Kidney (tissue), 14 donors: Measurements from ENCODE around the gene PADI3. TPM values are rescaled to one million over a fixed set of nuclear protein-coding genes. Genes with fewer than 3 reads are reported as not detected.

Experiments
- DNase-seq, 5 donors: peaks; one replicate each; pipeline ENCODE4 v3.0.0-alpha.2; 2013 to 2020
- FAIRE-seq: peaks from 2 replicates; lab custom pipeline; 2012; peaks lifted over from hg19 to GRCh38; lab: Jason Lieb, UNC
- H3K27ac ChIP-seq, 2 donors: one replicate each; pipeline ENCODE4 v1.7.0; 2013; ENCODE audit warnings: low read depth in 2 of 2, low read length in 2 of 2, inconsistent platforms in 1 of 2
- H3K27me3 ChIP-seq: one replicate; pipeline ENCODE4 v1.7.1; 2013; ENCODE audit warnings: low read length, inconsistent platforms; ENCODE audit not compliant: control insufficient read depth, insufficient read depth
- H3K36me3 ChIP-seq, 3 donors: one replicate each; pipeline versions ENCODE4 v1.7.0 to v1.7.1; 2013; ENCODE audit warnings: low read length in 3 of 3, control low read depth in 1 of 3, inconsistent platforms in 1 of 3; ENCODE audit not compliant: insufficient read depth in 3 of 3, control insufficient read depth in 2 of 3
- H3K4me1 ChIP-seq, 3 donors: one replicate each; pipeline versions ENCODE4 v1.7.0 to v1.7.1; 2013; ENCODE audit warnings: low read length in 3 of 3, inconsistent platforms in 1 of 3, low read depth in 1 of 3; ENCODE audit not compliant: control insufficient read depth in 2 of 3, insufficient read depth in 2 of 3
- H3K4me3 ChIP-seq, 3 donors: one replicate each; pipeline versions ENCODE4 v1.7.0 to v1.8.1; 2013; ENCODE audit warnings: low read length in 3 of 3, control low read depth in 1 of 3, inconsistent platforms in 1 of 3
- H3K9ac ChIP-seq, 3 donors: one replicate each; pipeline versions ENCODE4 v1.7.0 to v1.7.1; 2013; ENCODE audit warnings: low read length in 3 of 3, control low read depth in 1 of 3, inconsistent platforms in 1 of 3
- H3K9me3 ChIP-seq, 3 donors: one replicate each; pipeline versions ENCODE4 v1.7.0 to v1.7.1; 2013; ENCODE audit warnings: low read length in 3 of 3, control low read depth in 1 of 3, inconsistent platforms in 1 of 3; ENCODE audit not compliant: control insufficient read depth in 2 of 3, insufficient read depth in 1 of 3
- CTCF ChIP-seq: IDR thresholded peaks from 3 replicates; pipeline ENCODE4 v1.5.1; 2012; ENCODE audit warnings: mild to moderate bottlenecking, moderate library complexity, borderline replicate concordance; ENCODE audit not compliant: insufficient read depth; ENCODE audit errors: extremely low read depth
- intact Hi-C: fragments of 100-400 bp; cut with DNase I; formaldehyde crosslinking; loops from one replicate; pipeline ENCODE4 v1.11.1; 2022
- polyA plus RNA-seq: library from polyadenylated mRNA; stranded (reverse); fragments of 350-450 nt; fragmentation: Illumina TruSeq; extraction: RNeasy Lipid Tissue Mini Kit (QIAGEN cat#74804); gene quantifications from one replicate; pipeline ENCODE4 v1.2.3, GENCODE V29; 2014; ENCODE audit warnings: low read depth, low replicate concordance; ENCODE audit not compliant: insufficient read depth
- total RNA-seq: library from RNA; stranded (reverse); fragmentation: NEBNext Ultra II Directional; extraction: Animal tissue kit (Norgen Biotek cat#: 25700); gene quantifications from one replicate; pipeline ENCODE4 v1.2.1, GENCODE V29; 2021
- donor health status: control.
- donor health status: control.
- donor health status: control.
- donor health status: control.
- donor health status: control.
- donor health status: DM: yes; HTN: yes; CAD: no.
- donor health status: Normal renal cell carcinoma (clear cell type).

The PADI3 gene
- total and polyA plus RNA-seq, 2 donors from 2014 or later = not detected

DNA sequence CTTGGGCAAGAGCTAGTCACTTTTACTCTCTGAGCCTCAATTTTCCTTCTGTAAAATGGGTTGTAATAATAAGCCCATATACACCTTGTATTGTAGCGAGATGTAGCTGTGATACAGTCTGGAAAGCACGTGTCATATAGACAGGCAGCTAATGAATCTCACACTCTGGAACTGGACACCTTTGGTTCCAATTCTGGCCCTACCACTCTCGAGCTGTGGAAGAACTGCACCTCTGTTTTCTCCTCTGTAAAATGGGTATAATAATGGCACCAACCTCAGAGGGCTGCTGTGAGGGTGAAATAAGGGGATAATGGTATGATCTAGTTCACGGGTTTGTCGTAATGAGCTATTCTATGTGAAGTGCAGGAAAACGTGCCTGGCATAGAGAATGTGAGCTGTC, 58.4 kb downstream of the PADI3 start:
- FAIRE-seq = no peak
- H3K9me3 ChIP-seq = no peaks in the 10 kb centered on the region
- no peak for TF ChIP-seq CTCF
- H3K27me3 ChIP-seq = no peaks in the 10 kb centered on the region
- no peak overlapping the region for H3K9ac ChIP-seq
- no peak overlapping the region for H3K4me3 ChIP-seq
- H3K27ac ChIP-seq = no peak overlapping the region
- intact Hi-C loops = no loop called here
- DNase-seq = no peak
- no peaks in the 10 kb centered on the region for H3K36me3 ChIP-seq
- no peaks in the 10 kb centered on the region for H3K4me1 ChIP-seq

DNA sequence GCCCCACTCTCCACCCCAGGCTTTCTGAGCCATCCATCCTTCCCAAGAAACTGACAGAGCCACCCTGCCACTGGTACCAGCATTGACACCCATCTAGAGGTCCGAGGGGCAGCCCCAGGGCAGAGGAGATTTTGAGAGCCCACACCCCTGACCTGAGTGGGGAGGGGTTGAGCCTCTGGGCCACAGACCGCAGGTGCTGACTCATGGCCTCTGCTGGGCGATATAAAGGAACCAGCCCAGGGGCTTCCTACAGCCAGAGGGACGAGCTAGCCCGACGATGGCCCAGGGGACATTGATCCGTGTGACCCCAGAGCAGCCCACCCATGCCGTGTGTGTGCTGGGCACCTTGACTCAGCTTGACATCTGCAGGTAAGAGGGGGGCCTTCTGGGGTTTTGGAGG, 59.0 kb downstream of the PADI3 start, which contains the start of gene PADI4:
Gene PADI4, plus strand, starts transcription at position 252 of the 400 bp plus-strand sequence. Its CDS starts 26 bp downstream, at position 278.
- Histone ChIP-seq H3K27me3 (no peaks in the 10 kb centered on the region), H3K9me3 (no peaks in the 10 kb centered on the region), H3K4me1 (no peaks in the 10 kb centered on the region), H3K4me3 (no peak within 1 kb of the TSS), H3K27ac (no peak within 1 kb of the TSS), H3K36me3 (no peaks in the 10 kb centered on the region), H3K9ac (no peak within 1 kb of the TSS)
- TF ChIP-seq CTCF = no peak
- FAIRE-seq = no peak
- intact Hi-C loops = no loop called here
- DNase-seq = no peak

DNA sequence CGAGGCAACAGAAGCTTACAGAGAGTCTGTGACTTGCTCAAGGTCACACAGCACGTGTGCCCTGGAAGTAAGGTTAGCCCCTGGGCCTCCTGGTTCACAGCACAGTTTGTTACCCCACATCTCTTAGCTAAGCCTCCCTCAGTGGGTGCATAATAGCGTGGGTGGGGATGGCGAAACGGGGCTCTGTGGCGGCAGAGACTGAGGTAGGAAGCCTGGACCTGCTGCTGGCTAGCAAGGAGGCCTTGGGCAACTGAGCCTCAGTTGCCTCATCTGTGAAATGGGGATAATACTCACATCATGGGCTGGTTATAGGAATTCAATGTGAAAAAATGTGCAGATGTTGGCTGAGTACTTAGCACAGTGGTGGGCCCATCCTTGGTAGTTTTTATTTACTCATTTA, 59.7 kb downstream of the PADI3 start:
- no peak for DNase-seq
- Histone ChIP-seq H3K9ac (no peak overlapping the region), H3K36me3 (no peaks in the 10 kb centered on the region), H3K4me3 (no peak overlapping the region), H3K27ac (no peak overlapping the region), H3K9me3 (no peaks in the 10 kb centered on the region), H3K27me3 (no peaks in the 10 kb centered on the region), H3K4me1 (no peaks in the 10 kb centered on the region)
- intact Hi-C loops = no loop called here
- TF ChIP-seq CTCF = no peak
- no peak for FAIRE-seq

DNA sequence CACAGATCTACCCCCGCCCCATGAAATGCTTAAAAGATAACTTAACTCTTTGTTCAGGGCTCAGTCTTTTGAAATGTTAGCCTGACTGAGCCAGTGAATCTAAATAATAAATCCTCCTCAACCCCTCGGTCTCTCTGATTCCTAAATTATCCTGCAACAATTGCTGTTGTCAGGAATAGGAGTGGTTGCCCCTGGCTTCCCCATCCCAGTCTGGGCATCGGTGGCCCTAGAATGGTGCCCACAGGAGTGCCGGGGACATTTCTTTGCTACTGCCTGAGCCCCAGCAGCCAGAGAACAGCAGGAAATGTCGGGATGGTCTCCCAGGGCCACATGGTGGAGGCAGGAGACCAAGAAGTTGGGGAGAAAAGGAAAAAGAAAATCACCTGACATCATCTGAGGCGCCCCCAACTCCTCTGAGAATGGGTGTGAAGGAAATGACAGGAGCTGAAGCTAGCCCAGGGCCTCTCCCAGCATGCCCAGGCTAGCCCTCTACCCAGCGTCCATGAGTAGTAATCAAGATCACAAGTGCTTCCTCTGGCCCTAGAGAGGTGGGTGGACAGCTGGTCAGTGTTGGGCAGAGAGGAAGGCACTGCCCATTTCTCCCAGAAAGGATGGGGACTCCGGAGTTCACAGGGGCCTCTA, 60.6 kb downstream of the PADI3 start:
- Histone ChIP-seq H3K9ac (no peak overlapping the region), H3K36me3 (no peaks in the 10 kb centered on the region), H3K4me1 (no peaks in the 10 kb centered on the region), H3K27ac (no peak overlapping the region), H3K9me3 (no peaks in the 10 kb centered on the region), H3K27me3 (no peaks in the 10 kb centered on the region), H3K4me3 (no peak overlapping the region)
- DNase-seq (no peak), FAIRE-seq (no peak)
- no peak for TF ChIP-seq CTCF
- intact Hi-C loops = no loop called here
